Peyer's patch (tissue), 4 donors: ENCODE results near the gene ECPAS.

Source experiments
- POLR2A ChIP-seq, 2 donors: fragments of 450-650 bp; IDR thresholded peaks; one replicate each; pipeline ENCODE4 v1.5.1; 2017; ENCODE audit warnings: antibody characterized with exemption in 2 of 2, mild to moderate bottlenecking in 2 of 2, moderate library complexity in 2 of 2
- TF ChIP-seq, protein P1 (sequence below), 6 experiments: fragments of 450-650 bp in 4 of 6; fragments of 200-600 bp in 2 of 6; sonication (generic) in 1 of 6; IDR thresholded peaks; one replicate each; pipeline ENCODE4 v1.5.1; 2017 to 2019; ENCODE audit warnings: antibody characterized with exemption in 6 of 6, mild to moderate bottlenecking in 3 of 6, moderate library complexity in 1 of 6

GRCh38 chr9:111405701-111406100 lies 78.5 kb downstream of the ECPAS start:
- no peak for TF ChIP-seq POLR2A (IDR thresholded peaks at IDR 0.05)
- TF ChIP-seq, protein P1, sequence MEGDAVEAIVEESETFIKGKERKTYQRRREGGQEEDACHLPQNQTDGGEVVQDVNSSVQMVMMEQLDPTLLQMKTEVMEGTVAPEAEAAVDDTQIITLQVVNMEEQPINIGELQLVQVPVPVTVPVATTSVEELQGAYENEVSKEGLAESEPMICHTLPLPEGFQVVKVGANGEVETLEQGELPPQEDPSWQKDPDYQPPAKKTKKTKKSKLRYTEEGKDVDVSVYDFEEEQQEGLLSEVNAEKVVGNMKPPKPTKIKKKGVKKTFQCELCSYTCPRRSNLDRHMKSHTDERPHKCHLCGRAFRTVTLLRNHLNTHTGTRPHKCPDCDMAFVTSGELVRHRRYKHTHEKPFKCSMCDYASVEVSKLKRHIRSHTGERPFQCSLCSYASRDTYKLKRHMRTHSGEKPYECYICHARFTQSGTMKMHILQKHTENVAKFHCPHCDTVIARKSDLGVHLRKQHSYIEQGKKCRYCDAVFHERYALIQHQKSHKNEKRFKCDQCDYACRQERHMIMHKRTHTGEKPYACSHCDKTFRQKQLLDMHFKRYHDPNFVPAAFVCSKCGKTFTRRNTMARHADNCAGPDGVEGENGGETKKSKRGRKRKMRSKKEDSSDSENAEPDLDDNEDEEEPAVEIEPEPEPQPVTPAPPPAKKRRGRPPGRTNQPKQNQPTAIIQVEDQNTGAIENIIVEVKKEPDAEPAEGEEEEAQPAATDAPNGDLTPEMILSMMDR (IDR thresholded peaks at IDR 0.05): no peak
